IPS-18c (cell line): ENCODE data around the gene UGGT1.
"Not testable (repeated sequence)": the region's sequence is repeated elsewhere in the genome, so short reads cannot be mapped to it uniquely, and the experiment has no call there.

Experiments
- H3K4me3 ChIP-seq: 2 replicates; pipeline ENCODE4 v1.7.0; 2013; ENCODE audit warnings: low read depth, mild to moderate bottlenecking, low read length, moderate library complexity; ENCODE audit not compliant: insufficient read depth
- H3K9me3 ChIP-seq: one replicate; pipeline ENCODE4 v1.6.1; 2013; ENCODE audit warnings: mild to moderate bottlenecking, low read length, moderate library complexity; ENCODE audit not compliant: control insufficient read depth, insufficient read depth

The UGGT1 gene

GRCh38 chr2:128164311-128164710 lies 73.3 kb downstream of the UGGT1 start:
- Histone ChIP-seq H3K4me3 (no peak overlapping the region), H3K9me3 (no peaks in the 10 kb centered on the region)

DNA sequence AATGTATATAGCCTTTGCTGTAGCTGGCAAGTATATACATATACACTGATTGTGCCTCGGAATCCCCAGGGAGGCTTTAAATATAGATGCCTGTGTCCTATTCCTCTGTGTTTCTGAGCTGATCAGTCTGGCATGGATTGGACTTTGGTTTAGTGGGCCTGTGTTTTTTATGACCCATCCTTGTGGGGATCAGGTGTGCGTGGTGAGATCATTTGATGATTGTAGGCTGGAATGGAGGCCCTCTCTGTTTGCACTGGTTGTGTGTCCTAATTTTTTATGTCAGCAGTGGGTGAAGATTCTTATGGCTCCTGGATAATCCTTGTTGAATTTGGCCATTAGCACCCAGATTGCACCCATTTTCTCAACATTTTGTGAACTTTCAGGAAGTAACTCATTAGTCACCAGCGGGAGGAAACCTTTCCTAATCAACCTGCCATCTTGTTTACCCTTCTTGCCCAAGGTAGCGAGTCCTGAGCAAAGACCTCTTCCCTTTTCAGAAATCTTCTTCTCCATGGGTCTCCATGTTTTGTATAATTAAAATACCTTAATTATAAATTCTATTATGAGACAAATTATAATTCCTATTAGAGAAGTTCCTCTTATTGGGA lies 75.8 kb downstream of the UGGT1 start:
- H3K9me3 ChIP-seq: no peaks in the 10 kb centered on the region
- no peak overlapping the region for H3K4me3 ChIP-seq

DNA sequence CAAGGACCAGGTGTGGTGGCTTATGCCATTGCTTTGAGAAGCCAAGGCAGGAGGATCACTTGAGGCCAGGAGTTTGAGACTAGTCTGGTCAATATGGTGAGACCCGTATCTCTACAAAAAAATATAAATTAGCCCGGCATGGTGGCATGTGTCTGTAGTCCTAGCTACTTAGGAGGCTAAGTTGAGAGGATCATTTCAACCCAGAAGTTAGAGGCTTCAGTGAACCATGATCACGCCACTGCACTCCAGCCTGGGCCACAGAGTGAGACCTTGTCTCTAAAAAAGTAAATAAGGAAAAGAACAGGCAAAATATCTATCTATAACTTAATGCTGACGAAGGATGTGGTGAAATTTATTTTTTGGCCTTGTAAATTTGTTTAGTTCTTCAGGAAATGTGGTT lies 78.1 kb downstream of the UGGT1 start:
- H3K4me3 ChIP-seq: no peak overlapping the region
- no peaks in the 10 kb centered on the region for H3K9me3 ChIP-seq

GRCh38 chr2:128169497-128169896 lies 78.5 kb downstream of the UGGT1 start:
- H3K9me3 ChIP-seq: no peaks in the 10 kb centered on the region
- H3K4me3 ChIP-seq: no peak overlapping the region

GRCh38 chr2:128169933-128170709 lies 79.1 kb downstream of the UGGT1 start:
- Histone ChIP-seq H3K9me3 (no peaks in the 10 kb centered on the region), H3K4me3 (no peak overlapping the region)

- Histone ChIP-seq H3K9me3 (no peaks in the 10 kb centered on the region), H3K4me3 (no peak overlapping the region)
These were observed 79.8 kb downstream of the UGGT1 start for GRCh38 chr2:128170776-128171175.

DNA sequence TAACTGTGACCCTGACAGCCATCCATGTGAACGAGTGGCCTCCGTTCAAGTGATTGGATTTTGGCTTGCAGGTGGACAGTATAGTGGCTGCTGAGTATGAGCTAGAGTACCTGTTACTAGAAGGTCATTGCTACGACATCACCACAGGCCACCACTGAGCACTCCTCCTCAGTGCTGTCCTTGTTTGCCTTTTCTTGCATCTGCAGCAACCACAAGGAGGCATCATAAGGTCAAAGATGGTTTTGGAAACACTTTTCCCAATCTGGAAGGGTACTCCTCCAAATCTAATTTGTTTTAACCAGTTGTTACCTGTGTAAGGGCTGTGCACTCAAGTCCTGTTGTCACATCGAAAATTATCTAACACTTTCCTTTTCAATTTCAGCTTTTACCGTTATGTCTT lies 81.2 kb downstream of the UGGT1 start:
- no peak overlapping the region for H3K4me3 ChIP-seq

GRCh38 chr2:128174067-128174466 lies 83.1 kb downstream of the UGGT1 start:
- H3K9me3 ChIP-seq, H3K4me3 ChIP-seq: not testable (repeated sequence)

More for the DNA sequence above, 81.2 kb downstream of the UGGT1 start:
- no peaks in the 10 kb centered on the region for H3K9me3 ChIP-seq

GRCh38 chr2:128177315-128177714 lies 86.3 kb downstream of the UGGT1 start:
- no peak overlapping the region for H3K4me3 ChIP-seq
- no peaks in the 10 kb centered on the region for H3K9me3 ChIP-seq

- Histone ChIP-seq H3K4me3 (no peak overlapping the region), H3K9me3 (no peaks in the 10 kb centered on the region)
These were observed 87.2 kb downstream of the UGGT1 start for GRCh38 chr2:128178149-128178649.

GRCh38 chr2:128178650-128179460 lies 87.9 kb downstream of the UGGT1 start:
- H3K9me3 ChIP-seq: no peaks in the 10 kb centered on the region
- no peak overlapping the region for H3K4me3 ChIP-seq

- H3K4me3 ChIP-seq: no peak overlapping the region
- no peaks in the 10 kb centered on the region for H3K9me3 ChIP-seq
These were observed 88.4 kb downstream of the UGGT1 start for GRCh38 chr2:128179461-128179755.

DNA sequence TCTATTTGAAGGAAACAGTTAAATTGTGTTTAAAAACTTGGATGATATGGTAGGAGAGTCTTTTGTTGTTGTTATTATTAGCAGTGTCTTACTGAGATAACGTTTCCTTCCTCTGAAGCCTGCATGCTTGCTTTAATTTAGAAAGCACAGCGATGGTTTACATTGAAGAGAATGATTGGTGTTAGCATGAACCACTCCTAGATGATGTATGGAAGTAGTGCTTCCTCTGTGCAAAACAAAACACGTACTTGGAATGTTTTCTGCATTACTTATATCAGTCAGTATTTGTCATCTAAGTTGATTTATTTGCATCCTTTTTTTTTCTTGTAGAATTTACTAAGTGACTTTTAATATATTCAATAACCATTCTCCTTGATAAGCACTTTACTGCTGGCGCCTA lies 89.0 kb downstream of the UGGT1 start:
- H3K9me3 ChIP-seq: no peaks in the 10 kb centered on the region

DNA sequence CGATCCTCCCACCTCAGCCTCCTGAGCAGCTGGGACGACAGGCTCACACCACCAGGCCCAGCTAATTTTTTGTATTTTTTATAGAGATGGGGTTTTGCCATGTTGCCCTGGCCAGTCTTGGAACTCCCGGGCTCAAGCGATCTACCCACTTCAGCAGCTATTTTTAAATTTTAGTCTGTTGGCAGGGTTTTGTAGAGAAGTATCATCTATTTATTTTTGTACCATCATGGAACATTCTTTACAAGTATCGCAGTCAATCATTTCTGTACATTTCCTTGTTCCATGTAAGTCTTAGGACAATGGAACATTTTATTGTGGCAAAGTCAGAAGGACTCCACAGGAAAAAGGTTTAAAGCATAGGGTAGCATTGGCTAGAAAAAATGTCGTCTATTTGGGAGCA lies 94.6 kb downstream of the UGGT1 start:
- Histone ChIP-seq H3K4me3 (no peak overlapping the region), H3K9me3 (no peaks in the 10 kb centered on the region)

More for the DNA sequence above, 89.0 kb downstream of the UGGT1 start:
- no peak overlapping the region for H3K4me3 ChIP-seq

- Histone ChIP-seq H3K9me3 (no peaks in the 10 kb centered on the region), H3K4me3 (no peak overlapping the region)
These were observed 96.1 kb downstream of the UGGT1 start for GRCh38 chr2:128187032-128187654.

DNA sequence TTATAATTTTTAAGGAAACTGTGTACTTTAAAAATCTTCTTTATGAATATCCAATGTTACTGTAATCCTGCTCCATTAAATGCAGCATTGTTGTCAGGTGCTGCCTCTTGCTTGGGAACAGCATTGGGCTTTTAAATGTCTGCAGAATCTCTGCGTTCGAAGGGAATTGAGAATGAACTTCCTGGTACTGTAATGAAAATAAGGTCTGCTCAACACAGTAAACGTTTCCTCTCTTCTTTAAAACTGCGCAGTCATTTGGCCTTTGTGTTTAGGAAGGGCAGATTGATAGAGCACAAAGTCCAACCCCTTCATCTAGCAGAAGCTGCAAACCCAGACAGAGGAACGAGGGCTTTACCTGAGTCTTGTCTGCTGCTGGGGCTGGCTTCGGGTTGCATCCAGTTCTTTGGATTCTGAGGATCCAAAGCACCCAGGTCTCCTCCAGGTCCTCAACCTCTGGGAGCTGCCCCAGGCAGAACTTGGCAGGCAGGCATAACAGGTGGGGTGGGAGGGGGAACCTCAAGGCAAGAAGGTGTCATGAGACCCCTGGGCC lies 104.5 kb downstream of the UGGT1 start:
- Histone ChIP-seq H3K4me3 (no peak overlapping the region), H3K9me3 (no peaks in the 10 kb centered on the region)

- Histone ChIP-seq H3K9me3 (no peaks in the 10 kb centered on the region), H3K4me3 (no peak overlapping the region)
These were observed 105.0 kb downstream of the UGGT1 start for GRCh38 chr2:128196026-128196425.
